ENCODE measurements around the gene GUCA2A. TPM values are rescaled to one million over a fixed set of nuclear protein-coding genes. Genes with fewer than 3 reads are reported as not detected.

GUCA2A gene
- total and polyA plus RNA-seq, 2 donors: 0.57 to 3.2 TPM

DNA sequence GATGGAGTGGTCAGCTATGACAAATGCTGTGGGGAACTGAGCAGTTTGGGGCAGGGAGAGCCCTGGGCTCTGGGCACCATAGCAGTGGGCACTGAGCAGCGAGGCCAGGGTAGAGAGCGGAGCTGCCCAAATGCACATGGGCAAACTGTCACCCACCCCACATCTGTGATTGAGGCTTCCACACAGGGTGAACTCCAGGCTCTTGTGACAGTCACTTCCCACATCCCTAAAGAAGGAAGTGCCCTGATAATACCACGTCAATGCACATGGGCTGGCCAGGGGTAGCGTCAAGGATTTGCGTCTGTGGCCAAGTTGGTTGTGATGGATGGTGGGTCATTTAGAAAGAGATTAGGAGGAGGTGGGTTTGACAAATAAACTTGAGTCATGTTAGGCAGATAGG, 13.9 kb downstream of the GUCA2A start:
- WGBS: 91% methylated on average over 5 of the region's 5 CpGs
- no peak overlapping the region for H3K4me3 ChIP-seq (ENCODE audit: low read length in 2 of 2)
- H3K27ac ChIP-seq (ENCODE audit: low read depth in 1 of 2, low read length in 1 of 2): no peak overlapping the region
- no peaks in the 10 kb centered on the region for H3K9me3 ChIP-seq (ENCODE audit: control insufficient read depth in 2 of 2, insufficient read depth in 1 of 2, low read length in 1 of 2)
- no peaks in the 10 kb centered on the region for H3K36me3 ChIP-seq (ENCODE audit: control insufficient read depth in 2 of 2, insufficient read depth in 2 of 2, low read length in 1 of 2)
- peaks cover 0 to under 1% of the 10 kb centered on the region in 2 donors for H3K27me3 ChIP-seq (ENCODE audit: control insufficient read depth in 2 of 2, insufficient read depth in 1 of 2, low read length in 1 of 2)
- DNase-seq (ENCODE audit: low read depth in 6 of 9, low spot score in 9 of 9): no peak
- peaks cover 0 to 3% of the 10 kb centered on the region in 2 donors for H3K4me1 ChIP-seq (ENCODE audit: control insufficient read depth in 2 of 2, insufficient read depth in 2 of 2, low read length in 2 of 2)

GRCh38 chr1:42148166-42148565, 16.4 kb downstream of the GUCA2A start:
- Histone ChIP-seq H3K9me3 (ENCODE audit: control insufficient read depth in 2 of 2, insufficient read depth in 1 of 2, low read length in 1 of 2) (no peaks in the 10 kb centered on the region), H3K27ac (ENCODE audit: low read depth in 1 of 2, low read length in 1 of 2) (no peak overlapping the region), H3K36me3 (ENCODE audit: control insufficient read depth in 2 of 2, insufficient read depth in 2 of 2, low read length in 1 of 2) (no peaks in the 10 kb centered on the region), H3K4me3 (ENCODE audit: low read length in 2 of 2) (no peak overlapping the region), H3K4me1 (ENCODE audit: control insufficient read depth in 2 of 2, insufficient read depth in 2 of 2, low read length in 2 of 2) (peaks cover 0 to 22% of the 10 kb centered on the region in 2 donors), H3K27me3 (ENCODE audit: control insufficient read depth in 2 of 2, insufficient read depth in 1 of 2, low read length in 1 of 2) (peaks cover 0 to 2% of the 10 kb centered on the region in 2 donors)
- WGBS: 91% methylated on average over 1 of the region's 1 CpG
- DNase-seq (ENCODE audit: low read depth in 6 of 9, low spot score in 9 of 9): no peak

- H3K27ac ChIP-seq (ENCODE audit: low read depth in 1 of 2, low read length in 1 of 2): no peak overlapping the region
- no peaks in the 10 kb centered on the region for H3K9me3 ChIP-seq (ENCODE audit: control insufficient read depth in 2 of 2, insufficient read depth in 1 of 2, low read length in 1 of 2)
- DNase-seq (ENCODE audit: low read depth in 6 of 9, low spot score in 9 of 9): peak in 8 of 9 donors; percentile 24 to 75 (median 56)
- H3K27me3 ChIP-seq (ENCODE audit: control insufficient read depth in 2 of 2, insufficient read depth in 1 of 2, low read length in 1 of 2): peaks cover 0 to 2% of the 10 kb centered on the region in 2 donors
- no peak overlapping the region for H3K4me3 ChIP-seq (ENCODE audit: low read length in 2 of 2)
- no peaks in the 10 kb centered on the region for H3K36me3 ChIP-seq (ENCODE audit: control insufficient read depth in 2 of 2, insufficient read depth in 2 of 2, low read length in 1 of 2)
- 45% methylated on average over 19 of the region's 19 CpGs for WGBS
- peaks cover 0 to 25% of the 10 kb centered on the region in 2 donors for H3K4me1 ChIP-seq (ENCODE audit: control insufficient read depth in 2 of 2, insufficient read depth in 2 of 2, low read length in 2 of 2)
Measured at GRCh38 chr1:42146626-42147320, 17.8 kb downstream of the GUCA2A start.

DNA sequence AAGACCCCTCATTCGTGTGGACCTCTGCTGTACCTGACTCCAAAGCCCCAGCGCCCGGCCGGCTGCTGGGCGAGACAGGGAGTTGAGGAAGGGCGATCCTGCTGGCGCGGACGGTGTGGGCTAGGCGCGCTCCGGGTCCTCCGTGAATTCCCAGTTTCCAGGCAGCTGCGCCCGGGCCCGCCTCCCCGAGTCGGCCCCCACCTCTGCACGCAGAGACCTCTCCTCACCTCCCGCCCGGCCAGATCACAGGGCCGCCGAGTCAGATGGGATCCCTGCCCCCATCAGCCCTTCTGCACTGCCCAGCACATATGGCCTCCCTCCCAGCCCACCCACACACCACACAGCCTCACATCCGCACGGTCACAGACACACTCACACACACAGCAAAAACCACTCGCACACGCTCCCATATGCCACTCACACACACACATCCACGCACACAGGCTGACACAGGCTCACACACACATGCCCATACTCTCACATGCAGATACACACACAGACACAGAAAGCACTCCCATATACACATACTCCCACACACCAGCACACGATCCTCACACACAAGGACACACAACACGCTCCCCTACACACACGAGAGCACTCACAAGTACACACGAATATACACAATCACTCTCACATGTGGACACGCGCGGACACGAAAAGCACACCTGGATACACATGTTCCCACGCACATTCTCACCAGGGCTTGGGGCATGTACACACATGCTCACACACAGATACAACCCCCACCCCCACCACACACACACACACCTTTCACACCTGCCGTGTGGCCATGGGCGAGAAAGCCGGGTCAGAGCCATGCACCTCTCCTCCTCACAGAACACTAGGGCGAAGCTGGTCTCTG, 18.6 kb downstream of the GUCA2A start:
- Histone ChIP-seq H3K9me3 (ENCODE audit: control insufficient read depth in 2 of 2, insufficient read depth in 1 of 2, low read length in 1 of 2) (no peaks in the 10 kb centered on the region), H3K4me3 (ENCODE audit: low read length in 2 of 2) (no peak overlapping the region), H3K27ac (ENCODE audit: low read depth in 1 of 2, low read length in 1 of 2) (no peak overlapping the region), H3K4me1 (ENCODE audit: control insufficient read depth in 2 of 2, insufficient read depth in 2 of 2, low read length in 2 of 2) (peaks cover 0 to 25% of the 10 kb centered on the region in 2 donors), H3K27me3 (ENCODE audit: control insufficient read depth in 2 of 2, insufficient read depth in 1 of 2, low read length in 1 of 2) (peaks cover 0 to 2% of the 10 kb centered on the region in 2 donors), H3K36me3 (ENCODE audit: control insufficient read depth in 2 of 2, insufficient read depth in 2 of 2, low read length in 1 of 2) (no peaks in the 10 kb centered on the region)
- DNase-seq (ENCODE audit: low read depth in 6 of 9, low spot score in 9 of 9): no peak
- 82% methylated on average over 41 of the region's 41 CpGs for WGBS

DNA sequence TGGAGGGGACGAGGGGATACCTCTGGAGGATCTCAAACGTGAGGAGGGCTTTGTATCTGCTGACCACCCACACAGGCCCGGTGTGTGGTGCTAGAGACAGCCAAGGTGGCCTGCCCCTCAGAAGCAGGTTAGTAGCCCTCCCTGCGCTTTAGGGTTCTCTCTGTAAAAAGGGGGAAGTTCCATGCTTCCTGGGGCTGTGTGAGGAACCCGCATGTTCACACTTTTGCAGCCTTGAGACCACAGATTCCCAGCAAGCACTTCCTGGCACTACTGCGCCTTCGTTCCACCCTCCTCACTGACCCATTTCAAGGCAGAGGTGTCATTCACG, 19.2 kb downstream of the GUCA2A start:
- Histone ChIP-seq H3K9me3 (ENCODE audit: control insufficient read depth in 2 of 2, insufficient read depth in 1 of 2, low read length in 1 of 2) (no peaks in the 10 kb centered on the region), H3K27ac (ENCODE audit: low read depth in 1 of 2, low read length in 1 of 2) (no peak overlapping the region), H3K36me3 (ENCODE audit: control insufficient read depth in 2 of 2, insufficient read depth in 2 of 2, low read length in 1 of 2) (no peaks in the 10 kb centered on the region), H3K4me3 (ENCODE audit: low read length in 2 of 2) (no peak overlapping the region), H3K4me1 (ENCODE audit: control insufficient read depth in 2 of 2, insufficient read depth in 2 of 2, low read length in 2 of 2) (peaks cover 0 to 25% of the 10 kb centered on the region in 2 donors), H3K27me3 (ENCODE audit: control insufficient read depth in 2 of 2, insufficient read depth in 1 of 2, low read length in 1 of 2) (peaks cover 0 to 2% of the 10 kb centered on the region in 2 donors)
- WGBS: 41% methylated on average over 8 of the region's 8 CpGs
- DNase-seq (ENCODE audit: low read depth in 6 of 9, low spot score in 9 of 9): no peak

- DNase-seq (ENCODE audit: low read depth in 6 of 9, low spot score in 9 of 9): no peak
- Histone ChIP-seq H3K36me3 (ENCODE audit: control insufficient read depth in 2 of 2, insufficient read depth in 2 of 2, low read length in 1 of 2) (no peaks in the 10 kb centered on the region), H3K27ac (ENCODE audit: low read depth in 1 of 2, low read length in 1 of 2) (no peak overlapping the region), H3K9me3 (ENCODE audit: control insufficient read depth in 2 of 2, insufficient read depth in 1 of 2, low read length in 1 of 2) (no peaks in the 10 kb centered on the region), H3K27me3 (ENCODE audit: control insufficient read depth in 2 of 2, insufficient read depth in 1 of 2, low read length in 1 of 2) (peaks cover 0 to 2% of the 10 kb centered on the region in 2 donors), H3K4me3 (ENCODE audit: low read length in 2 of 2) (no peak overlapping the region), H3K4me1 (ENCODE audit: control insufficient read depth in 2 of 2, insufficient read depth in 2 of 2, low read length in 2 of 2) (peaks cover 0 to 25% of the 10 kb centered on the region in 2 donors)
- WGBS: 88% methylated on average over 12 of the region's 12 CpGs
Measured at GRCh38 chr1:42144711-42145388, 19.7 kb downstream of the GUCA2A start.

GRCh38 chr1:42143896-42144710, 20.4 kb downstream of the GUCA2A start:
- Histone ChIP-seq H3K4me3 (ENCODE audit: low read length in 2 of 2) (no peak overlapping the region), H3K36me3 (ENCODE audit: control insufficient read depth in 2 of 2, insufficient read depth in 2 of 2, low read length in 1 of 2) (no peaks in the 10 kb centered on the region), H3K27me3 (ENCODE audit: control insufficient read depth in 2 of 2, insufficient read depth in 1 of 2, low read length in 1 of 2) (peaks cover 0 to 2% of the 10 kb centered on the region in 2 donors), H3K4me1 (ENCODE audit: control insufficient read depth in 2 of 2, insufficient read depth in 2 of 2, low read length in 2 of 2) (peaks cover 0 to 25% of the 10 kb centered on the region in 2 donors), H3K9me3 (ENCODE audit: control insufficient read depth in 2 of 2, insufficient read depth in 1 of 2, low read length in 1 of 2) (no peaks in the 10 kb centered on the region), H3K27ac (ENCODE audit: low read depth in 1 of 2, low read length in 1 of 2) (no peak overlapping the region)
- 83% methylated on average over 13 of the region's 13 CpGs for WGBS
- no peak for DNase-seq (ENCODE audit: low read depth in 6 of 9, low spot score in 9 of 9)

DNA sequence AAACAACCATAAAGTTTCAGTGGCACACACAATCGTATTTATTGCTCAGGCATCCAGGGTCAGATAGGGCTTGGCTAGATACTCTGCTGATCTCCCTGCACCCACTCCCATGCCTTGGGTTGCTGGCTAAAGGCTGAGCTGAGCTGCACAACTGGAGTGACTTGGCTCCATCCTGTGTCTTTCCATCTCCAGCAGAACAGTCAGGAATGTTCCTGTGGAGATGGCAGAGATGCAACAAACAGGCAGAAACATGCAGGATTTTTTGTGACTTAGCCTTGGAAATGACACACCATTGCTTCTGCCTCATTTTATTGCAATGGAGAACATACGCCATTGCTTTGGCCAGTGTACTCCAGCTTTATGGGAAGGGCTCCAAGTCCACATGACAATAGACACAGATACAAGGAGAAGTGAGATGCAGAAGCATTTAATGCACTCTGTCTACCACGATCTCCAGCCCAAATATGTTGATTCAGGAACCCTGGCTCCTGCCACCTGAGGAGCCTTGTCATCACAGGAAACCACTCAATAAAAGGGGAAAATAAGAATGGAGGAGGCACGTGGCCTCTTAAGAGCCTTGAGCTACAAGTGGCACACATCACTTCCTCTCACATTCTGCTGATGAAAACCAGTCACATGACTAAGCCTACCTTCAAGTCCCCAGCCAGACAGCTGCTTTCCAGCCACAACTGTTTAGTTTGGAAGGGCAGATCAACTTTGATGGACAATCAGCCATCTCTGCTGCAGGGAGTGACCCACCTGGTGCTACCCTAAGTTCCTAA, 21.5 kb downstream of the GUCA2A start:
- 50% methylated on average over 4 of the region's 4 CpGs for WGBS
- Histone ChIP-seq H3K36me3 (ENCODE audit: control insufficient read depth in 2 of 2, insufficient read depth in 2 of 2, low read length in 1 of 2) (no peaks in the 10 kb centered on the region), H3K9me3 (ENCODE audit: control insufficient read depth in 2 of 2, insufficient read depth in 1 of 2, low read length in 1 of 2) (no peaks in the 10 kb centered on the region), H3K27ac (ENCODE audit: low read depth in 1 of 2, low read length in 1 of 2) (no peak overlapping the region), H3K4me1 (ENCODE audit: control insufficient read depth in 2 of 2, insufficient read depth in 2 of 2, low read length in 2 of 2) (peaks cover 0 to 25% of the 10 kb centered on the region in 2 donors), H3K27me3 (ENCODE audit: control insufficient read depth in 2 of 2, insufficient read depth in 1 of 2, low read length in 1 of 2) (peaks cover 0 to 2% of the 10 kb centered on the region in 2 donors), H3K4me3 (ENCODE audit: low read length in 2 of 2) (no peak overlapping the region)
- DNase-seq (ENCODE audit: low read depth in 6 of 9, low spot score in 9 of 9): peak in 7 of 9 donors; percentile 19 to 65 (median 22)

Measured in thymus (tissue), 11 donors.